Natural killer cell (primary cell): ENCODE measurements around the gene RWDD2A. TPM values are rescaled to one million over a fixed set of nuclear protein-coding genes. Genes with fewer than 3 reads are reported as not detected.

Experiments
- ATAC-seq, 3 donors: fragments of 150-1000 bp in 2 of 3; fragments of 200-7000 bp in 1 of 3; cut with Tn5 transposase; 1 replicate in 1 of 3; 2 replicates in 2 of 3; pipeline ENCODE4 v1.10.0; 2021; ENCODE audit warnings: mild to moderate bottlenecking in 2 of 3, moderate library complexity in 2 of 3
- DNase-seq, 2 donors: peaks; one replicate each; pipeline versions ENCODE4 v3.0.0 to v3.0.0-alpha.2; 2013 to 2021; ENCODE audit warnings: mixed read lengths in 1 of 2
- H3K27ac ChIP-seq: one replicate; pipeline ENCODE4 v1.5.1; 2013; ENCODE audit warnings: mild to moderate bottlenecking, low read length
- H3K27me3 ChIP-seq: one replicate; pipeline ENCODE4 v1.6.1; 2013; ENCODE audit warnings: low read length; ENCODE audit not compliant: control insufficient read depth, insufficient read depth
- H3K36me3 ChIP-seq: one replicate; pipeline ENCODE4 v1.6.1; 2013; ENCODE audit warnings: low read length; ENCODE audit not compliant: control insufficient read depth, insufficient read depth
- H3K4me1 ChIP-seq: one replicate; pipeline ENCODE4 v1.6.1; 2013; ENCODE audit warnings: low read length; ENCODE audit not compliant: control insufficient read depth, insufficient read depth
- H3K4me3 ChIP-seq: one replicate; pipeline ENCODE4 v1.5.1; 2013; ENCODE audit warnings: low read length
- H3K9me3 ChIP-seq: one replicate; pipeline ENCODE4 v1.6.1; 2013; ENCODE audit warnings: low read length; ENCODE audit not compliant: control insufficient read depth, insufficient read depth
- H3K27ac Mint-ChIP-seq, 2 donors: one replicate each; pipeline ENCODE4 v1.8.0; 2022; ENCODE audit warnings: mild to moderate bottlenecking in 2 of 2, mixed read lengths in 2 of 2, moderate library complexity in 1 of 2
- H3K27me3 Mint-ChIP-seq, 2 donors: one replicate each; pipeline ENCODE4 v1.8.0; 2022; ENCODE audit warnings: low read depth in 2 of 2, mixed read lengths in 2 of 2
- H3K36me3 Mint-ChIP-seq: one replicate; pipeline ENCODE4 v1.8.0; 2022; ENCODE audit warnings: mixed read lengths
- H3K4me1 Mint-ChIP-seq, 2 donors: one replicate each; pipeline ENCODE4 v1.8.0; 2022; ENCODE audit warnings: mixed read lengths in 2 of 2
- H3K4me3 Mint-ChIP-seq: one replicate; pipeline ENCODE4 v1.8.0; 2022; ENCODE audit warnings: mild to moderate bottlenecking, moderate library complexity, mixed read lengths
- H3K9me3 Mint-ChIP-seq, 2 donors: one replicate each; pipeline ENCODE4 v1.8.0; 2022; ENCODE audit warnings: mixed read lengths in 2 of 2
- CTCF ChIP-seq: fragments of 200-600 bp; IDR thresholded peaks from one replicate; pipeline ENCODE4 v1.8.0; 2022; ENCODE audit warnings: antibody characterized with exemption
- WGBS: methylation state at CpG from one replicate; pipeline ENCODE4 v1.1.7; 2013; ENCODE audit warnings: missing lambda C conversion rate; ENCODE audit not compliant: insufficient coverage; 5-methylcytosine and 5-hydroxymethylcytosine counted together
- intact Hi-C: fragments of 100-400 bp; cut with micrococcal nuclease; formaldehyde crosslinking; loops from one replicate; pipeline ENCODE4 v1.14.2; 2022
- total RNA-seq, 4 donors: library from RNA; stranded (reverse); fragments of 120-200 nt in 1 of 4; gene quantifications; one replicate each; pipeline versions ENCODE4 v1.2.3 to v1.2.4, GENCODE V29; 2013 to 2022

RWDD2A gene
- total RNA-seq, 3 donors from 2014 or later (not counting 1 experiment from before 2014, with no cell fraction given): 0.86 to 1.1 (median 0.93) TPM

- H3K27me3 ChIP-seq: no peaks in the 10 kb centered on the region
- Mint-ChIP-seq H3K27me3 (no peaks in the 10 kb centered on the region), H3K9me3 (no peaks in the 10 kb centered on the region), H3K27ac (no peak overlapping the region), H3K36me3 (no peaks in the 10 kb centered on the region), H3K4me1 (no peaks in the 10 kb centered on the region), H3K4me3 (no peak overlapping the region)
- no peak overlapping the region for H3K27ac ChIP-seq
- DNase-seq: no peak
- no peak overlapping the region for H3K4me3 ChIP-seq
- ATAC-seq: no peak
- intact Hi-C loops: no loop called here
- no peaks in the 10 kb centered on the region for H3K4me1 ChIP-seq
- no peaks in the 10 kb centered on the region for H3K9me3 ChIP-seq
- TF ChIP-seq CTCF: no peak
- 90% methylated on average over 2 of the region's 2 CpGs for WGBS
- H3K36me3 ChIP-seq: no peaks in the 10 kb centered on the region
Measured at GRCh38 chr6:83199863-83200225, 6.7 kb downstream of the RWDD2A start.

GRCh38 chr6:83202031-83202430 lies 8.9 kb downstream of the RWDD2A start:
- no peaks in the 10 kb centered on the region for H3K4me1 Mint-ChIP-seq
- no peaks in the 10 kb centered on the region for H3K9me3 Mint-ChIP-seq
- no peak overlapping the region for H3K27ac Mint-ChIP-seq
- 95% methylated on average over 2 of the region's 4 CpGs for WGBS
- ATAC-seq: no peak
- Histone ChIP-seq H3K4me1 (no peaks in the 10 kb centered on the region), H3K27me3 (no peaks in the 10 kb centered on the region), H3K4me3 (no peak overlapping the region), H3K9me3 (no peaks in the 10 kb centered on the region), H3K36me3 (no peaks in the 10 kb centered on the region), H3K27ac (no peak overlapping the region)
- no peak for TF ChIP-seq CTCF
- intact Hi-C loops: no loop called here
- no peak overlapping the region for H3K4me3 Mint-ChIP-seq
- H3K36me3 Mint-ChIP-seq: no peaks in the 10 kb centered on the region
- peaks cover 5 to 7% of the 10 kb centered on the region in 2 donors for H3K27me3 Mint-ChIP-seq
- DNase-seq: no peak

- ATAC-seq: peak; percentile 86 to 97 (median 96)
- Mint-ChIP-seq H3K9me3 (no peaks in the 10 kb centered on the region), H3K27ac (no peak overlapping the region)
Measured at GRCh38 chr6:83215131-83216047, 22.2 kb downstream of the RWDD2A start.

More at GRCh38 chr6:83215131-83216047, 22.2 kb downstream of the RWDD2A start:
- Histone ChIP-seq H3K27ac (no peak overlapping the region), H3K27me3 (no peaks in the 10 kb centered on the region), H3K36me3 (no peaks in the 10 kb centered on the region), H3K9me3 (no peaks in the 10 kb centered on the region), H3K4me1 (no peaks in the 10 kb centered on the region), H3K4me3 (no peak overlapping the region)
- H3K36me3 Mint-ChIP-seq: no peaks in the 10 kb centered on the region
- 35% methylated on average over 6 of the region's 7 CpGs for WGBS
- no peak overlapping the region for H3K4me3 Mint-ChIP-seq
- peaks cover 0 to 4% of the 10 kb centered on the region in 2 donors for H3K4me1 Mint-ChIP-seq
- peak in 1 of 2 donors; percentile 75 for DNase-seq
- intact Hi-C loops: loop anchor here (5.0 kb wide), 1 partner anchor 148 kb away; the partner anchor contains the start of genes DOP1A and UBE3D
- TF ChIP-seq CTCF: peak; percentile 62
- peaks cover 15 to 16% of the 10 kb centered on the region in 2 donors for H3K27me3 Mint-ChIP-seq
